HG03354 (cell line): ENCODE measurements around the gene VASH2.
"Not testable (repeated sequence)": the region's sequence is repeated elsewhere in the genome, so short reads cannot be mapped to it uniquely, and the experiment has no call there.

Experiments
- ATAC-seq: cut with Tn5 transposase; IDR thresholded peaks from one replicate; pipeline ENCODE4 v1.9.1; 2021; ENCODE audit warnings: mild to moderate bottlenecking; ENCODE audit not compliant: unreplicated experiment, poor library complexity, severe bottlenecking

VASH2 gene

DNA sequence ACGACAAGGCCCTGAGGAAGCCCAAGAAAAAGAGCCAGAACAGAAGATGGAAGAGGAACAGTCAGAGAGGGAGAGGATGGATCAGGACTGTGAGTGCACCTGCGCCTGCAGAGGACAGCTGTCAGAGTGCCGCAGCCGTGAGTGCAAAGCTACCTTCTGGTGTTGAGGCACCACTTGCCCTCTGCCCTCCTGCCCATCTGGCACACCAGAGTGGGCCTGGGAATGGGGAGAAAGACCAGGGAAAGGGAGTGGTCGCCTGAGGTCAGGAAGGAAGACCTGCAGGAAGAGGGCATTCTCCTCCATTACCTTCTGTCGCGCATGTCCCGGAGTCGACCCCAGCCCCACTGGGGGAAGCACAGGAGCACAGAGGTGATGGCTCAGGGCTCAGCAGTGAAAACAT lies 26.2 kb downstream of the VASH2 start:
- ATAC-seq: no peak

DNA sequence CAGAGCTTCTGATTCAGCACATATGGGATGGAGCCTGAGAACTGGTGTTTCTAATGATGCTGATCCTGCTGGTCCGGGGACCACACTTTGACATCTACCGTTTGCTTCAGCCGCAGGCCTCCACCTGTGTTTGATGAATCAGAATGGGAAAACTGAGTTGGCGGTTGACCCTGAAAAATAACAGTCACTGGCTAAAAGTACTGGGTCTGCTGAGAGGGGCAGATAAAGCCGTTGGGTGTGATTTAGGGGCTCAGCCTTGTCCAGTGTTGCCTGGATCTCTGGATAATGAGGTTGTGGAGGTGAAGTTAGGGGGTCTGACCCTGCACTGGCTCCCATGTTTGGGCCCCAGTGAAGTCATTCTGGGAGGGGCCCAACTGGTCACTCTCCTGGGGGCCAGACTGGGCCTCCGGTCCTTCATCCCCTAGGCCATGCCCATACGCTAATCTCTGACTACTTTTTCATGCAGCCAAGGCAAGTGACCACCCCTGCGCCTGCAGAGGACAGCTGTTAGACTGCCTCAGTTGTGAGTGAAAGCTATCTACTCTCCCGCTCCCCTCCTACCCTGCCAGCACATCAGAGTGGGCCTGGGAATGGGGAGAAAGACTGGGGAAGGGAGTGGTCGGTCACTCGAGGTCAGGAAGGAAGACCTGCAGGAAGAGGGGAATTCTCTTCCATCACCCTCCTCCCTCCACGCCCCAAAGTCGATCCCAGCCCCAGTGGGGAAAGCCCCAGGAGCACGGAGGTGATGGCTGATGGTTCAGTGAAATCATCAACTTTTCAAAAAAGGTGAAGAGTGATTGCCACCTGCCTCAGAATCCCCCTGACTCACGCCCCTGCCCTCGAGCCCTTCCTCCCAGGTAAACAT lies 27.7 kb downstream of the VASH2 start:
- peak; percentile 40 for ATAC-seq

DNA sequence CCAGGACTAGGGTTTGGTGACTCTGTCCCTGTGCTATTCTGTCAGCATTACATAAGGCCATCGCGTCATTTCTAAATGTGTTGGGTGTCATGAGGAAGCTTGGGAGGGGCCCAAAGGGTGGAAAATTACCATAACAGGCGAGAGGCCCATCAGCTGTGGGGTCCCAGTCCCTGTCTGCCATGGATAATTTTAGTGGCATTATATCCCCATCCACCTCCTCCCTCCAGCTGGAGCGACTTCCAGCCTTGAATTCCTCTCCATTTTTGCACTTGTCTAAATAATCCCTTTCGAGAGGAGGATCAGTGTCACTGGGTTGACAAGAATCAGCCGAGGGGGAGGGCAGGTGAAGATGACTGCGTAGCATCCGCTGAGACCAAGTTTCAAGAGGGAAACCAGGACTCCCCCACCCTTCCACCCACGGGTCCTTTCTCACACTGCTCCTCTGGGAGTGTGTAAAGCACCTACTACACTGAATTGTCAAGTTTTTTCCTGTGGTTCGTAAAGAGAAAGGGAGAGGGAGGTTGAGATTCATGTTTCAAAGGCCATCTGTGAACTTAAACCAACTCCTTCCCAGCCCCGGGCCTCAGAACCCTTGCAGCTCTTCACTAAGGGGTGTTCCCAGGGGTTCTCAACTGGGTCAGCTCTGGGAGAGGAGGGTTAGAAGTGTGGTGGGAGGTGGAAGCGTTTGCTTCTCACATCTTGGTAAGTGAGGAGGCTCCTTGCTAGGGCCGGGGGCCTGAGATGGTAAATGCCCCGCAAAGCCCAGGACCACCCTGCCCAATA lies 29.2 kb downstream of the VASH2 start:
- peak; percentile 56 for ATAC-seq

DNA sequence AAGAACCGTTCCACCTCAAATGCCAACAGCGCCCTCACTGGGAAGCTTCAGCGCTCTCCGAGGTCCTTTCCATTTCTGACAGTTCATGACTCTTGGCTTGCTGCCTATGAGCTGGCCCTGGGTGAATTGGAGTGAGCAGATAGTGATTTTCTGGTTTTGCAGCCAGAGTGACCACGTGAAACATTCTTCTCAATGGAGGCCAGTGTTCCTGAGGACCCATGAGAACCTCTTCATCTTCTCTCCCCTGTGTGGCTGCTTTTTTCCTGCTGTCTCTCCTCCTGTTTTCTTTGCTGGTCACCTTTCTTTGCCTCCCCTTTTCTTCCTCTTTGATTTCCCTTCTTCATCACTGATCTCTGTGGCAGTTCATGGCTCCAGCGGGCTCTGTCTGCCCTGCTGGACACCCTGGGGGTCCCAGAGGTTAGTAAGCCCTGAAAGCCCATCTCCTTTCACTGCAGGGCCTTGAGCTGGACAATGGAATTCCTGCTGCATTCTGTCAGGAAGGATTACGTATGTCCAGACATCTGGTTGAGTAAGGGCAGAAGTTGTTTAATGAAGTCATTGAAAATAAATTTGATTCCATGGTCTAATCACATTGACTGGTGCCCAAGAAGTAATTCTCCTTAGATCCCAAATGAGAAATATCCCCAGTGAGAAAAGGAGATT lies 29.9 kb downstream of the VASH2 start:
- no peak for ATAC-seq

DNA sequence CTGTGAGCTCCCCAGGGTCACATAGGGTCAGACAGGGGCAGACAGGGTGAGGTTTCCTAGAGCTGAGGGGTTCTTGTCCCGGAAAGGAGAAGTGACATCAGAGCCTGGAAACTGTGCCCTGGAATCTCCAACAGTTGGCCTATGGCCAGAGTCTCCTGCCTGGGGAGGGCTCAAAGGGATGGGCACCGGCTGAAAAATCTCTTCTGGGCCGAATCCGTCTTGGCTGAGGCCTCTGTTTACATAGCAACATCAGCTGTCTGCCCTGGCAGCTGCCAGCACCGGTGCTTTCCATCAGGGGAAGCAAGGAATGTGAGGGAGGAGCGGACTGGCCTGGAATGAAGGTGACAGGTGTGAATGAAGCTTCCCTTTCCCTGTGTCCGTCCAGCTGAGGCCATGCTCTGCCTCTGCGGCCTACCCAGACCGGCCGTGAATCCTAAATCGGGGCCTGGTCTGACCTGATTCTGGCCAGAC lies 30.7 kb downstream of the VASH2 start:
- no peak for ATAC-seq

DNA sequence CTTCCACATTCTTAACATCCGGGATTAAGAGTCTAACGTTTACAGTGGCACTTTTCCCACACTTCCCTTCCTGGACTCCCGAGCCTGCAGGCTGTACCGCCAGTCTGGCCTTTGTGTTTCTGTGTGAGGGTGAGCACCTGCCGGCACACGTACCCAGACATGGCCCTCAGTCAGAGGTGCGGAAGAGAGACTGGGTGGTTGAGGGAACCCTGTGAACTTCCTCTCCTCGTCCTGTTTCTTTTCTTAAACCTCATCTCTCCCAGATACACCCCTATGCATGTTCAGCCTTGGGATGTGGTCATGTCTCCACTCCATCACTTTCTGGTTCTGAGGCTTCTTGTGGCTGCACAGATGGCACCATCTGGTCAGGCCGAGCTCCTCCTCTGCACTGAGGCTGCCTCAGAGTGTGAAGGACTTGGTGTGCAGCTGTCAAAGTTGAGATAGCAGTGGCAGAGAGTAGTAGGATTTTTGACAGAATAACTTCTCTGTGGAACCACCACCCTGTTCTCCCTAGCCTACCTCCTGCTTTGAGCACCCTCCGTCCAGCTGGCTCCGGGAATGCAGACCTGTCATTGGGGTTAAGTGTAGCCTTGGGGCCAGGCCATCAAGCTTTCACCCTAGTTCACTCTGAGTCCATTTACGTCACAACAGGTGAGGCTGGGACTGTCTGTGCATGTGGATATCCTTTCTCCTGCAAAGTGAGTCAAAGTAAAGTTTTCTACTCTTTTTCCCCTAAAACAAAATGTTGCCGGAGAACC lies 31.4 kb downstream of the VASH2 start:
- ATAC-seq: peak; percentile 77

DNA sequence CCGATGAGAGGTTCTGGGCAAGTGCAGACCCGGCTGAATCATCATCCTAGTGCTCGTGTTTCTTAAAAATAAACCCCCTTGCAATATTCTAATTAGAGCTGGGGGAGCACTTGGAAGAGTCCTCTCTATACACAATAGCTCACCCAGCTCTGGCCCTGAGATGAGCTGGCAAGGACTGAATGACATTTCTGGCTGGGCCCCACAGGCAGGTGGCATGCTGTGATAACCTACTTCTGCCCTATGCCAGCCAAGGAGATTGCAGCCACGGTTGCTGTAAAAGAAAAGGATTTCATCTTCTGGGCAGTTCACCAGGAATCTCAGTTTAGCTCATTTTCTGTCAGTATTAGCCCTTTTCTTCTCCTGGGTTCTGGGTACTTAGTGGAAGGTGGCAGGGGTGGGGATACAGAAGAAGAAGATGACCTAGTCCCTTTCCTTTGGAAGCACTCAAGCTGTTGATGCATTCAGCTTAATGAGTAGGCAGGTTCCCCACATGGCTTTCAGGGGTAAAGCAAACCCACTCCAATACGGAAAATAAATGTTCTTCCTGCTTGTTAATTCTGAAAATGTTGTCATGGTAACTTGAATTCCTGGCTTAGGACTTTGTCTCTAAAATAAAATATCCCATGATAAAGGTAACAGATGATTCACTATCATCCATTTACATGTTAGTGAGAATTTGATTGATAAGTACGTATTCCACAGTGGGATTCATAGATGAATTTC lies 32.2 kb downstream of the VASH2 start:
- ATAC-seq: no peak

DNA sequence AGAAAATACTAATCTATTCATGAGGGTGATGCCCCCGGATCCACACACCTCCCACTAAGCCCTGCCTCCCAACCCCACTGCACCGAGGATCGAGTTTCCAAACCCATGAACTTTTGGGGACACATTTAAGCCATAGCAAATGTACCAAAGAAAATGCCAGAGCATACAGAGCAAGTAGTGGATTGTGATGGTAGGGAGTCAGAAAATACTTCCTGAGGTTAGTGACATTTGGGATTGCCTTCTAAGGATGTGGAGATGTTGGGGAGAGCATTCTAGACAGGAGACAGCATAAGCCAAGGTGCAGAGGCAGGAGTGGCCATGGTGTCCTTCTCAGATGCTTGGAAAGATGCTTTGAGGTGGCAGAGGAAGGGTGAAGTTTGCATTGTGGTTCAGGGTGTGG lies 33.1 kb downstream of the VASH2 start:
- no peak for ATAC-seq

DNA sequence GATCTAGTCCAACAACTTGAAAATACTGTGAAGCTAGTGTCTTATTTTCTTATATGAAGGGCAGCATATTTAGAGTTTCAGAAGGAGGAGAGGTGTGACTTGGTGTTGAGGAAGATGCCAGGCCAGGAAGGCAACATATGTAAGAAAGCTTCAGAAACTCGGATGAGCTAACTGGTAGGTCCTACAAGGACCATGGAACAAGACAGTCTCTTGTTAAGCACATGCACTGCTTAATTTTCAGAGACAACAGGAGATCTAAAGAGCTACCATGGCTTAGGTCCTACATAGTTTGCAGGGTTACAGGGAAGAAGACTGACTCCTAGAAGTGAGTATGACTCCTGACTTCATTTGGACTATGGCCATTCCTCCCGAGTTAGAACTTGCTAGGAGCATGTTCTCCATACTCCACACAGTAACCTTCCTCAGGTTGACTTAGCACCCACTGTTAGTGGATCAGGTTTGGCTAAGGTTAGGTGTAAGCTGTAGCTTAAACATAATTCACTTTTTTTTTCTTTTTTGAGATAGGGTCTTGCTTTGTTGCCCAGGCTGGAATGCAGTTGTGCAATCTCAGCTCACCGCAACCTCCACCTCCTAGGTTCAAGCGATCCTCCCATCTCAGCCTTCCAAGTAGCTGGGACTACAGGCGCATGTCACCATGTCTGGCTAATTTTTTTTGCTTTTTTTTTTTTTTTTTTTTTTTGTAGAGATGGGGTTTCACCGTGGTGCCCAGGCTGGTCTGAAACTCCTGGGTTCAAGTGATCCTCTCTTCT lies 34.4 kb downstream of the VASH2 start:
- ATAC-seq: no peak

DNA sequence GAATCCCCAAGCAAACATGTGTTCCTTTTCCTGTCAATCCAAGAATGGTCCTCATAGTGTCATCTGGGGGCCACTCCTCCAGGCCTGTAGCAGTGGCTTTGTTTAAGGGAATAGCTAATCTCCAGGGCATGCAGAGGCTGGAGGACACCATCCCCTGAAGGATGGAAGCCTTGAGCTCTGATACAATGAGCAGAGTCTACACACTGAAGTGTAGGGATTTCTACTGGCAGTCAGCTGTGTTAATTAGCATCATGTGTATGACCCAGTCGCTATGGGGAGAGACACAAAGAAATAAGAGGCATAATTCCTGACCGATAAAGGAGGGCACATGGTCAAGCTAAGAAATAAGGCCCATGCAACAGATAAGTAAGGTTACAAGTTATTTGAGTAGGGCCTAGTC lies 36.2 kb downstream of the VASH2 start:
- ATAC-seq: no peak

DNA sequence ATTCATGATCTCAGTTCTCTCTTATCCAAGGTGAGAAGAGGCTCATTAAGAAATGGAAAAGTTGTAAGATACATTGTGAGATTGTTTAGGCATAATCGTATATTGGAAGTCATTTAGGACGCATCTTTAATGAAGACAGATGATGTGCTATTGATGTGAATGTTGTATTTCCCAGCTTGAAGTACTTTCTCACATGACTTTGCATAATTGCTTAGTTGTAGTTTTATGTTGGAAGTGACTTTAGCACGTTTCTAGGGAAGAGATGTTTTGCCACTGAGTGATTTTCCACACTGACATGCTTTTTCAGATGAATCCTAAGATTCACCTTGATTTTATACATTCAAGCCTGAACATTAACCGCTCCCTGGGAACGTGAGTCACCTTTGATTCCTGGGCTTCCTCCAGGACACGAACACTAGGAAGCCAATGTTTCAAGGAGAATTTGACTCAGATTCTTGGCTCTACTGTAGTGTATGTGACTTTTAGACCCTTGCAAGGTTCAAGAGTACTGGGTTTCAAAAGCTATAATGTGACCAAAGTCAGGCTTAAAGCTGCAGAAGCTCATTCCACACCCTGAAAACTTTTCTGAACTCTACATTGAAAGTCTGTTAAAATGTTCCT lies 37.5 kb downstream of the VASH2 start:
- no peak for ATAC-seq

DNA sequence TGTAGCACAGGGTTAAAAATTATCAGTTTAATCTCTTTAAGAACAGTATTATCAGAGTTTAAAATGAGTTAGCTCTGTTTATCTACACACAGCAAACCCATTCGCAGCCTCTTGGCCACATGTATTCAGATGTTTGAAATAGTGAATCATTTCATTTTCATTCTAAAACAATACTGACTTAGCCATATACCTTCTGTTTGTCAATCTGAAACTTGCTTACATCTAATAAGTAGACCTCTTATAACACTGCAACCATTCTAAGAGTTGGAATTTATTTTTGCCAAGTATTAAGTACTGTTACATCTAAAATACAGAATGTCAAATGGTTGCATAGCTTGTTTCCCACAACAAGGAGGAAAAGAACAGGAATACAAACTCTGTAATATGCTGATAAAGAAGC lies 39.9 kb downstream of the VASH2 start:
- no peak for ATAC-seq

DNA sequence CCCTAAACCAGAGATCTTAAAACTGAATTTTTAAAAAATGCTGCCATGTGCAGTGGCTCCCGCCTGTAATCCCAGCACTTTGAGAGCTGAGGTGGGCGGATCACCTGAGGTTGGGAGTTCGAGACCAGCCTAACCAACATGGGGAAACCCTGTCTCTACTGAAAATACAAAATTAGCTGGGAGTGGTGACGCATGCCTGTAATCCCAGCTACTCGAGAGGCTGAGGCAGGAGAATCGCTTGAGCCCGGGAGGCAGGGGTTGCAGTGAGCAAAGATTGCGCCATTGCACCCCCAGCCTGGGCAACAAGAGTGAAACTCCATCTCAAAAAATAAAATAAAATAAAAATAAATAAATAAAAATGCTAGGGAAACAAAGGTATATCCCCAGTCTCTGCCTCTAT lies 43.6 kb downstream of the VASH2 start:
- not testable (repeated sequence) for ATAC-seq

DNA sequence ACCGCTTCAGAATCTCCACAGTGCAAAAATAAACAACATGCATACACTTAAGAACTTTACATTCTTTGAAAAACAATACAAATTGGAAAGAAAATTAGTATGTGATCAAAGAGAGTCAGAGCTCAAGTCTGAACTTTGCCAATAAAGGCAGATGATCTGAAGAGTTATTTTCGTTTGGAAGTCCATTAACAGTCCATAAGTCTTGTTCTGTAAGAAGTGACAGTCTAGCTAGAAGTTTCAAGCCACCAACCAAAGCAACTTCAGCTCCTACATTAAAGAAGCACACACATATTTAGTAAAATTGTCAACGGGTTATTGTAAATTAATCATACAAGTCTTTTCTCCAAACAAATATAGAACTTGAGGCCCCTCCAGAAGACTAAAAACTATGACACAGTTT lies 44.6 kb downstream of the VASH2 start:
- ATAC-seq: no peak

DNA sequence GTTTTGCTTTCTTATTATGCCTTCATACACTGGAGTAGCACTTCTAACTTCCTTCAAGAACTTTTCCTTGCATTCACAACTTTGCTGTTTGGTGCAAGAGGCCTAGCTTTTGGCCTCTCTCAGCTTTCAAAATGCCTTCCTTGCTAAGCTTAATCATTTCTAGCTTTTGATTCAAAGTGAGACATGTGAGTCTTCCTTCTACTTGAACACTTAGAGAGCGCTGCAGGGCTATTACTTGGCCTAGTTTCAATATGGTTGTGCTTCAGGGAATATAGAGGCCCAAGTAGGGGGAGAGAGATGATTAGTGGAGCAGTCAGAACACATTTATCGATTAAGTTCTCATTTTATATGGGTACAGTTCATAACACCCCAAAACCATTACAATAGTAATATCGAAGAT lies 52.9 kb downstream of the VASH2 start:
- ATAC-seq: no peak

DNA sequence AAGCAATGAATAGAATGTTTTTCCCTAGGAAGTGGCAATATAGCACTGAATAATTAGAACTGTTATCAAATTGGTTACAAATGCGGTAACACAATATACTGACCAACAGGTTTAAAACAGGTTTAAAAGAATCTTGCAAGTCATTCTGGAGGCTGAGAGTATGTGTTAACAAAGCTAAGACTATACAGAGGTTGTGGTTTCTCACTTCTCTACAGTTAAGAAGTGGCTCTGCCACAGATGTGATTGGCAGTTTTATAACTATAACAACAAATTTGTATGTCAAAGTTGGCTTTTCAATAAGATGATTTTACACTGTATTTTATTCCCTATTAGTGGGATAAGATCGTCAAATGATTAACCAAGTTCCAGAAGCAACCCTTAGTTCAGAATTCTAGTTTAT lies 58.2 kb downstream of the VASH2 start:
- peak; percentile 65 for ATAC-seq

DNA sequence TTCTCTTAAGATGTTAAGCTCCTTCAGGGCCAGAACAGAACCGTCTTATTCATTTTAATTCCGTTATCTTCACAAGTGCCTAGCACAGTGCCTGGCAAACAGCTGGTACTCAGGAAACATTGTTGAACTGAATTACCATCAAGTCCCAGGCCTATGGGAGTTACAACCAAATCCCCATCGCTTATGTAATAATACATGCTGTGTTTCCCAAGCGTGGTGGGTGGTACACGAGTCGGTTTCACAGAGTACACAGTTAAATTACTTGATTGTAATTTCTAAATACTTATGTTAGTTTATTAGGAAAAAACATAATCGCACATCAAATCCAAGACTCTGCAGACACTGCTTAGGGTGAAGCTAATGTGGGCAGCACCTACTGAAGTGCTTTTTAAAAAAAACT lies 64.3 kb downstream of the VASH2 start:
- ATAC-seq: no peak
